NCI-H2171 (cell line): ENCODE data around the gene SERPINA9.
"Not testable (repeated sequence)": the region's sequence is repeated elsewhere in the genome, so short reads cannot be mapped to it uniquely, and the experiment has no call there.

Experiments used
- DNase-seq: peaks from one replicate; lab custom pipeline; 2025; lab: John Stamatoyannopoulos, UW

SERPINA9 gene

GRCh38 chr14:94423453-94424056 is 52.4 kb downstream of the SERPINA9 start:
- peak; percentile 18 for DNase-seq

GRCh38 chr14:94421316-94421715 is 54.7 kb downstream of the SERPINA9 start:
- DNase-seq, result no peak

GRCh38 chr14:94417497-94418205 is 58.3 kb downstream of the SERPINA9 start:
- not testable (repeated sequence) for DNase-seq
